ENCODE results near the gene YWHAG.
"Not testable (repeated sequence)": the region's sequence is repeated elsewhere in the genome, so short reads cannot be mapped to it uniquely, and the experiment has no call there.

YWHAG gene

GRCh38 chr7:76292911-76293310, 65.9 kb downstream of the YWHAG start:
- DNase-seq: not testable (repeated sequence)

GRCh38 chr7:76292213-76292573, 66.6 kb downstream of the YWHAG start:
- no peak for DNase-seq

GRCh38 chr7:76291351-76292212, 67.2 kb downstream of the YWHAG start:
- peak; percentile 80 to 89 for DNase-seq

- DNase-seq: not testable (repeated sequence)
These were observed 67.9 kb downstream of the YWHAG start for GRCh38 chr7:76290847-76291350.

GRCh38 chr7:76286842-76287403, 71.9 kb downstream of the YWHAG start:
- DNase-seq: no peak

- DNase-seq: no peak
These were observed 73.0 kb downstream of the YWHAG start for GRCh38 chr7:76285604-76286374.

- no peak for DNase-seq
These were observed 75.3 kb downstream of the YWHAG start for GRCh38 chr7:76283254-76284159.

GRCh38 chr7:76282344-76283253, 76.2 kb downstream of the YWHAG start:
- DNase-seq: no peak

GRCh38 chr7:76281706-76282343, 77.0 kb downstream of the YWHAG start:
- DNase-seq: no peak

GRCh38 chr7:76281006-76281705, 77.6 kb downstream of the YWHAG start:
- DNase-seq: no peak

- DNase-seq: no peak
These were observed 78.4 kb downstream of the YWHAG start for GRCh38 chr7:76280408-76280807.

GRCh38 chr7:76278540-76278939, 80.3 kb downstream of the YWHAG start:
- no peak for DNase-seq
